SK-N-SH (cell line): ENCODE measurements around the gene GRK5. TPM values are rescaled to one million over a fixed set of nuclear protein-coding genes. Genes with fewer than 3 reads are reported as not detected.

Experiments
- CTCF ChIA-PET: fragments of 300-600, 350-600 bp; formaldehyde crosslinking; extraction: SDS; loops from one replicate; lab custom pipeline; 2021; lab: Yijun Ruan, JAX
- POLR2A ChIA-PET: fragments of 350-600 bp; sonication (Branson Sonifier 250); formaldehyde crosslinking; extraction: SDS; loops from one replicate; lab custom pipeline; 2020; ENCODE audit warnings: antibody characterized with exemption, inconsistent platforms; lab: Yijun Ruan, JAX
- DNase-seq: peaks from one replicate; pipeline ENCODE4 v3.0.0; 2012
- H2AFZ ChIP-seq: fragments of 200-600 bp; sonication (generic); 2 replicates; pipeline ENCODE4 v1.8.1; 2016; ENCODE audit warnings: antibody characterized with exemption, mild to moderate bottlenecking, low read depth
- H3F3A ChIP-seq: fragments of 200-600 bp; sonication (generic); replicated peaks from 2 replicates; pipeline ENCODE3; 2016; ENCODE audit warnings: antibody characterized with exemption, mild to moderate bottlenecking; ENCODE audit not compliant: insufficient read depth
- H3K27ac ChIP-seq, 2 experiments: fragments of 200-500 bp in 1 of 2; fragments of 200-600 bp in 1 of 2; sonication (Bioruptor generic) in 1 of 2; sonication (generic), shearing (Covaris generic) in 1 of 2; 2 replicates each; pipeline versions ENCODE4 v1.5.1 to v1.6.1; 2014 to 2016; ENCODE audit warnings: low read depth in 2 of 2, inconsistent platforms in 1 of 2, low read length in 1 of 2, mild to moderate bottlenecking in 1 of 2, mixed read lengths in 1 of 2
- H3K27me3 ChIP-seq: fragments of 200-600 bp; sonication (generic), shearing (Covaris generic); 2 replicates; pipeline ENCODE4 v1.6.1; 2016; ENCODE audit warnings: mixed run types; ENCODE audit not compliant: insufficient read depth
- H3K36me3 ChIP-seq, 2 experiments: fragments of 200-500 bp in 1 of 2; fragments of 200-600 bp in 1 of 2; sonication (Bioruptor generic) in 1 of 2; sonication (generic) in 1 of 2; replicated peaks in 1 of 2; 2 replicates each; pipeline versions ENCODE3 to v1.5.1; 2014 to 2016; ENCODE audit warnings: low read length in 1 of 2, mild to moderate bottlenecking in 1 of 2; ENCODE audit not compliant: insufficient read depth in 2 of 2, control insufficient read depth in 1 of 2
- H3K4me1 ChIP-seq, 2 experiments: fragments of 200-500 bp in 1 of 2; fragments of 200-600 bp in 1 of 2; sonication (Bioruptor generic) in 1 of 2; sonication (generic), shearing (Covaris generic) in 1 of 2; 2 replicates each; pipeline versions ENCODE4 v1.5.1 to v1.6.1; 2014 to 2016; ENCODE audit warnings: low read depth in 1 of 2, low read length in 1 of 2, mixed run types in 1 of 2; ENCODE audit not compliant: insufficient read depth in 2 of 2, control insufficient read depth in 1 of 2
- H3K4me2 ChIP-seq: fragments of 200-600 bp; sonication (generic), shearing (Covaris generic); 2 replicates; pipeline ENCODE4 v1.6.1; 2017; ENCODE audit warnings: mixed run types
- H3K4me3 ChIP-seq, 2 experiments: fragments of 200-500 bp in 1 of 2; fragments of 200-600 bp in 1 of 2; sonication (Bioruptor generic) in 1 of 2; sonication (generic), shearing (Covaris generic) in 1 of 2; 2 replicates each; pipeline versions ENCODE4 v1.5.1 to v1.8.1; 2014 to 2016; ENCODE audit warnings: low read depth in 2 of 2, inconsistent platforms in 1 of 2, low read length in 1 of 2, mild to moderate bottlenecking in 1 of 2, mixed read lengths in 1 of 2, moderate library complexity in 1 of 2
- H3K79me2 ChIP-seq: fragments of 200-600 bp; sonication (generic); 2 replicates; pipeline ENCODE4 v1.8.1; 2017; ENCODE audit warnings: mild to moderate bottlenecking; ENCODE audit not compliant: insufficient read depth
- H3K9ac ChIP-seq: fragments of 200-600 bp; sonication (generic); 2 replicates; pipeline ENCODE4 v1.6.1; 2017; ENCODE audit warnings: mixed run types
- H3K9me2 ChIP-seq: fragments of 200-600 bp; sonication (generic); 2 replicates; pipeline ENCODE4 v1.6.1; 2017; ENCODE audit warnings: mixed run types
- H3K9me3 ChIP-seq: fragments of 200-600 bp; sonication (generic); 2 replicates; pipeline ENCODE4 v1.6.1; 2017; ENCODE audit warnings: mixed run types, mild to moderate bottlenecking, moderate library complexity
- H4K20me1 ChIP-seq: fragments of 200-600 bp; sonication (generic); 2 replicates; pipeline ENCODE4 v1.6.1; 2017; ENCODE audit warnings: mild to moderate bottlenecking, mixed run types; ENCODE audit not compliant: insufficient read depth
- FOSL2 ChIP-seq: IDR thresholded peaks from 2 replicates; pipeline ENCODE4 v1.4.0; 2012; ENCODE audit warnings: low read depth, mild to moderate bottlenecking, moderate library complexity, borderline replicate concordance
- FOXJ3 ChIP-seq: sonication (generic); formaldehyde crosslinking; IDR thresholded peaks from 2 replicates; pipeline ENCODE4 v1.5.1; 2020; ENCODE audit warnings: mild to moderate bottlenecking, missing genetic modification reagents
- MAX ChIP-seq: IDR thresholded peaks from 2 replicates; pipeline ENCODE4 v1.4.0; 2012; ENCODE audit warnings: low read depth
- POLR2AphosphoS5 ChIP-seq: IDR thresholded peaks from 2 replicates; pipeline ENCODE4 v1.6.1; 2012; ENCODE audit warnings: low read depth, low read length
- RAD21 ChIP-seq: IDR thresholded peaks from 2 replicates; pipeline ENCODE4 v1.6.1; 2012; ENCODE audit warnings: mild to moderate bottlenecking, low read length
- RCOR1 ChIP-seq: fragments of 150-350 bp; IDR thresholded peaks from 2 replicates; pipeline ENCODE4 v1.6.1; 2017; ENCODE audit warnings: antibody characterized with exemption, low read length
- REST ChIP-seq: IDR thresholded peaks from 2 replicates; pipeline ENCODE4 v1.6.1; 2012; ENCODE audit warnings: mild to moderate bottlenecking, low read depth, low read length, moderate library complexity
- RXRA ChIP-seq: IDR thresholded peaks from 2 replicates; pipeline ENCODE4 v1.4.0; 2012; ENCODE audit warnings: low read depth, mild to moderate bottlenecking, borderline replicate concordance
- SIN3A ChIP-seq: IDR thresholded peaks from 2 replicates; pipeline ENCODE4 v1.6.1; 2012; ENCODE audit warnings: low read depth, mild to moderate bottlenecking, low read length, moderate library complexity, borderline replicate concordance
- SMC3 ChIP-seq: IDR thresholded peaks from 2 replicates; pipeline ENCODE4 v1.6.1; 2012; ENCODE audit warnings: low read depth, low read length, improper control_type of control experiment
- TCF12 ChIP-seq: IDR thresholded peaks from 2 replicates; pipeline ENCODE4 v1.4.0; 2012
- WGBS: methylation state at CpG from one replicate; pipeline ENCODE4 v1.1.6; 2017; ENCODE audit warnings: low lambda C conversion rate; 5-methylcytosine and 5-hydroxymethylcytosine counted together
- polyA plus RNA-seq, 3 experiments: library from polyadenylated mRNA; depleted of rRNA; stranded (reverse); fragments of >200 nt; gene quantifications; 2 replicates each; pipeline ENCODE4 v1.2.3, GENCODE V29; 2012

The GRK5 gene
- polyA plus RNA-seq, 1 of the 3 experiments (the other 2 are of a cell fraction), result 12.1 TPM

GRCh38 chr10:119265691-119266090 is 58.3 kb downstream of the GRK5 start (continued):
- TF ChIP-seq TCF12 (no peak), MAX (no peak), FOXJ3 (CRISPR knock-in tag) (no peak), RCOR1 (no peak)

GRCh38 chr10:119267384-119267783 is 60.0 kb downstream of the GRK5 start:
- H3K9me3 ChIP-seq, result no peaks in the 10 kb centered on the region
- no peak overlapping the region for H3K9ac ChIP-seq
- H3K4me3 ChIP-seq, result no peak overlapping the region
- no peaks in the 10 kb centered on the region for H3K9me2 ChIP-seq
- ChIA-PET CTCF (interaction anchor here (1.0 to 1.9 kb wide), 6 partner anchors 14 to 178 kb away, joined by 3 to 5 read pairs (median 4); no protein-coding TSS in a partner anchor), POLR2A (no interaction called here)
- DNase-seq, result no peak
- H3K79me2 ChIP-seq, result no peaks in the 10 kb centered on the region
- H4K20me1 ChIP-seq, result no peaks in the 10 kb centered on the region
- no peaks in the 10 kb centered on the region for H3K36me3 ChIP-seq
- H3F3A ChIP-seq, result no peaks in the 10 kb centered on the region
- H2AFZ ChIP-seq, result no peak overlapping the region
- H3K4me1 ChIP-seq, result peaks cover 19 to 27% of the 10 kb centered on the region in 2 experiments; a peak in 3 of 4 replicates
- 93% methylated on average over 7 of the region's 10 CpGs for WGBS
- H3K27me3 ChIP-seq, result no peaks in the 10 kb centered on the region
- no peak for TF ChIP-seq RAD21
- no peak for TF ChIP-seq SMC3
- no peak for TF ChIP-seq REST
- TF ChIP-seq POLR2AphosphoS5, result no peak
- no peak for TF ChIP-seq FOSL2
- no peak for TF ChIP-seq SIN3A
- no peak overlapping the region for H3K4me2 ChIP-seq
- no peak overlapping the region for H3K27ac ChIP-seq

GRCh38 chr10:119268428-119268827 is 61.1 kb downstream of the GRK5 start:
- H4K20me1 ChIP-seq, result no peaks in the 10 kb centered on the region
- TF ChIP-seq RXRA, result no peak
- TF ChIP-seq, all 33 proteins: peak for 0
- Histone ChIP-seq H3K27me3 (no peaks in the 10 kb centered on the region), H3K9me2 (no peaks in the 10 kb centered on the region), H3K27ac (no peak overlapping the region), H3K79me2 (no peaks in the 10 kb centered on the region), H3K4me2 (no peak overlapping the region), H3K36me3 (no peaks in the 10 kb centered on the region), H2AFZ (no peak overlapping the region), H3F3A (no peaks in the 10 kb centered on the region), H3K9ac (no peak overlapping the region), H3K9me3 (no peaks in the 10 kb centered on the region), H3K4me3 (no peak overlapping the region), H3K4me1 (peaks cover 19 to 27% of the 10 kb centered on the region in 2 experiments; a peak in 3 of 4 replicates)
- CTCF ChIA-PET, result interaction anchor here (0.6 to 1.7 kb wide), 6 partner anchors 15 to 177 kb away, joined by 3 to 4 read pairs (median 3); no protein-coding TSS in a partner anchor
- DNase-seq, result no peak
- POLR2A ChIA-PET, result no interaction called here
- 98% methylated on average over 7 of the region's 7 CpGs for WGBS
